HG03521 (cell line): ENCODE data around the gene SSX7.
"Not testable (repeated sequence)": the region's sequence is repeated elsewhere in the genome, so short reads cannot be mapped to it uniquely, and the experiment has no call there.

Experiments used
- ATAC-seq: cut with Tn5 transposase; IDR thresholded peaks from one replicate; pipeline ENCODE4 v1.9.1; 2021; ENCODE audit warnings: mild to moderate bottlenecking, moderate library complexity; ENCODE audit not compliant: unreplicated experiment

The SSX7 gene, protein sequence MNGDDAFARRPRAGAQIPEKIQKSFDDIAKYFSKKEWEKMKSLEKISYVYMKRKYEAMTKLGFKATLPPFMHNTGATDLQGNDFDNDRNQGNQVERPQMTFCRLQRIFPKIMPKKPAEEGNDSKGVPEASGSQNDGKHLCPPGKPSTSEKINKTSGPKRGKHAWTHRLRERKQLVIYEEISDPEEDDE

DNA sequence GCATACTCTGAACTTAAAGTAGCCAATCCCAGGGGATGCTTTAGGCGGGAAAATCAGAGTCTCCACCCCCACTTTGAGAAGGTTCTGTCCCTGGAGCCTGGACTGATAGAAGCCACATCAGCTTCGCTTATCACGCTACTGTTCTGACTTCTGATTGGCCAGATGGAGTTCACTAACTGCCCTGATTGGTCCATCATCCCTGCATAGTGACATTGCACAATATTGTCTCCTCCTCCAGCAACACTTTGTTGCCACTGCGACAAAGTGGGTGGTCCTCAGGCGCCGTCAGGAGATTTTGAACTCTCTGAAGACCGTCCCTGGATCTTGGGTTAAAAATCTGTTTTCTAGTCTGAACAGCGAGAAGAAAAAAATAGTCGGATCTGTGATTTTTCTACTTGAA is at the start of gene SSX7:
SSX7 (minus strand) TSS at position 101 of the 400 bp plus-strand sequence. CDS start 1,428 bp downstream, outside the sequence.
- ATAC-seq = not testable (repeated sequence)

DNA sequence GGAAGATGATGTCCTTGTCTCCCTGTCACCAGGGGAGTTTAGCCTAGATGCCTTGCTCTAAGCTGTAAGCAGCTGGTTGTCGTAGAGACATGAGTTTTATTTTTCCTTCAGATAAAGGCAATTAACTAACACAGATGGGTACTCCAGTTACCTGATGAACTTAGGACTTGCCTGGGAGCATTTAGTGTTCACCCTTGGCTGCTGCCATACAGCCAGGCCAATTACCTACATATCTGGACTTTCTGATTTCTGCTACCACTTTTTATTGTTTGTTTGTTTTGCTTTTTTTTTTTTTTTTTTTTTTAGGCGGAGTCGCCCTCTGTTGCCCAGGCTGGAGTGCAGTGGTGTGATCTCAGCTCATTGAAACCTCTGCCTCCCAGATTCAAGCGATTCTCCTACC is 37.3 kb upstream of the SSX7 start:
- ATAC-seq = not testable (repeated sequence)

DNA sequence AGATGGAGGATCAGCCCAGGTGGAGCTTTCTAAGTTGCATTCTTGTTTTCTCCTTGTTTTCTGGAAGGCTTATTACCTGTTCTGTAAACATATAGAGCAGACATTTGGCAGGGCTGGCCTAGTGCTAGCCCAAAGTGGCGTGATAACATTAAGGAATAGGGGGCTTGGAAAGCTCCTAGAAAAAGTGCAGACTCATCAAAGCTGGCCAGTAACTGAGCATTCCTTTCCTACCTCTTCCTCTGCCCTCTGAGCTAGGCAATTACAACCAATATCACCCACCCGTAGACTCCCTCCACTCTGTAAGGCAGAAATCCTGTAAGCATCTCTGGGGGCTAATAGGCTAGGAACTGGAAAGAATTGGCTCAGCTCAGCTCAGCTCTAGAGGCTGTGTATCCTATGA is 7.5 kb upstream of the SSX7 start:
- not testable (repeated sequence) for ATAC-seq

DNA sequence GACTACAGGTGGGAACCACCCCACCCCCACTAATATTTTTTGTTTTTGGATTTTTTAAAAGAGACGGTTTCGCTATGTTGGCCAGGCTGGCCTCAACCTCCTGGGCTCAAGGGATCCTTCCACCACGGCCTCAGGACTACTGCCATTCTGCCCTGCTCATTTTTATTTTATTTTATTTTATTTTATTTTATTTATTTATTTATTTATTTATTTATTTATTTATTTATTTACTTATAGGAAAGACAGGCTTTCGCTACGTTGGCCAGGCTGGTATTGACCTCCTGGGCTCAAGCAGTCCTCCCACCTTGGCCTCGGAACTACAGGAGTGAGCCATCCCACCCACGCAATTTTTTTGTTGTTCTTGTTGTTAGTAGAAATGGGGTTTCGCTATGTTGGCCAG is 775 bp upstream of the SSX7 start:
- not testable (repeated sequence) for ATAC-seq

DNA sequence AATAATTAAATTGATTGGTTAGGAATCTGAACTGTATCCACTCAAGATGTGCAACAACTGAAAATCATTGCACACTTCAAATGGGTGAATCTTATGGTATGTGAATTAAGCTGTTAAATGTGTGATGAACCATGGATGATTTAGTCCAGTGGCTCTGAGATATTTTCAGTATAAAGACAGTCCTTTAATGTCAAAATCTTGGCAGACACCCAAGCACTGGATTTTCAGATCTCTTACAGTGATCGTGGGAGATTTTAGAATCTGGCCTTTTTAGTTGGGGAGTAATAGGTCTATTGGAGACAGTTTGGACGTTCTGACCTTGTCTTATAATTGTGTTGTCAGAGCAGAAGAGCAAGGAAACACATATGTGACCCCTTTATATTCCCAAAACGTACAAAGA is 4.0 kb downstream of the SSX7 start:
- not testable (repeated sequence) for ATAC-seq

DNA sequence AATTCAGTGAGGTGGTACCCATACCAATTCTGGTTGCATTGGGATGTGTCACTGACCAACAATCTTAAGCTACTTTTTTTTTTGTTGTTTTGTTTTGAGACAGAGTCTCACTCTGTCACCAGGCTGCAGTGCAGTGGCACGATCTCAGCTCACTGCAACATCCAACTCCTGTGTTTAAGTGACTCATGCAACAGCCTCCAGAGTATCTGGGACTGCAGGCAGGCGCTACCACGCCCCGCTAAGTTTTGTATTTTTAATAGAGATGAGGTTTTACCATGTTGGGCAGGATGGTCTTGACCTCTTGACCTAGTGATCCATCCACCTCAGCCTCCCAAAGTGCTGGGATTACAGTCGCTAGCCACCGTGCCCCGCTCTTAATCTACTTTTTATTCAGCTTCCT is 5.7 kb downstream of the SSX7 start:
- ATAC-seq = not testable (repeated sequence)

DNA sequence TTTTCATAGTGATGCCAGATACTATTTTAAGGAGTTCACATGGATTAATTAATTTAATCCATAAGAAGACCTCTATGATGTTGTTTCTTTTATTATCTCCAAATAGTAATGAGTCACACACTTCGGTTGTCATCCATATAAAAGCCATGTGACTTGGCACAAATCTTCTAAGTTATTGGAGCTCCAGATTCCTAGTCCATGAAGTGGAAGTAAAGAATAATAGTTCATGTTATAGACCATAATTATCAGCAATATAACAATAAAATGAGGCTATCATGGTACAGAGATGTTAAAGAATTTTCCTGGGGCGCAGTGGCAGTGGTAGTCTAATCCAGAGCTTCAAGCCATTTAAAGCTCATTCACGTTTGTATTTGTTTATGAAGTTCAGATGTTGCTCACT is 26.2 kb downstream of the SSX7 start:
- ATAC-seq = not testable (repeated sequence)

DNA sequence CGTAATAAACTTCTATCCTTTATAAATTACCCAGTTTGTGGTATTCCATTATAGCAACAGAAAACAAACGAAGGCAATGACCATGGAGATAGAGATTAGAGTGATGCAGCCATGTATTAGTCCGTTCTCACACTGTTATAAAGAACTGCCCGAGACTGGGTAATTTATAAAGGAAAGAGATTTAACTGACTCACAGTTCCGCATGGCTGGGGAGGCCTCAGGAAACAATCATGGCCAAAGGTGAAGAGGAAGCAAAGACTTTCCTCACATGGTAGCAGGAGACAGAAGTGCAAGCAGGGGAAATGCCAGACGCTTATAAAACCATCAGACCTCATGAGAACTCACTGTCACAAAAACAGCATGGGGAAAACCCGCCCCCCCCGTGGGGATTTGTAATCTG is 34.0 kb downstream of the SSX7 start:
- ATAC-seq = not testable (repeated sequence)

DNA sequence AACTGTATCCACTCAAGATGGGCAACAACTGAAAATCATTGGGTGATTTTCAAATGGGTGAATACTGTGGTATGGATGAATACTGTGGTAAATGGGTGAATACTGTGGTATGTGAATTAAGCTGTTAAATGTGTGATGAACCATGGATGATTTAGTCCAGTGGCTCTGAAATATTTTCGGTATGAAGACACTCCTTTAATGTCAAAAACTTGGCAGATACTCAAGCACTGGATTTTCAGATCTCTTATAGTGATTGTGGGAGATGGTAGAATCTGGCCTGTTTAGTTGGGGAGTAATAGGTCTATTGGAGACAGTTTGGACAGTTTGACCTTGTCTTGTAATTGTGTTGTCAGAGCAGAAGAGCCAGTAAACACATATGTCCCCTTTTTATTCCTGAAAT is 45.7 kb downstream of the SSX7 start:
- ATAC-seq = no peak

DNA sequence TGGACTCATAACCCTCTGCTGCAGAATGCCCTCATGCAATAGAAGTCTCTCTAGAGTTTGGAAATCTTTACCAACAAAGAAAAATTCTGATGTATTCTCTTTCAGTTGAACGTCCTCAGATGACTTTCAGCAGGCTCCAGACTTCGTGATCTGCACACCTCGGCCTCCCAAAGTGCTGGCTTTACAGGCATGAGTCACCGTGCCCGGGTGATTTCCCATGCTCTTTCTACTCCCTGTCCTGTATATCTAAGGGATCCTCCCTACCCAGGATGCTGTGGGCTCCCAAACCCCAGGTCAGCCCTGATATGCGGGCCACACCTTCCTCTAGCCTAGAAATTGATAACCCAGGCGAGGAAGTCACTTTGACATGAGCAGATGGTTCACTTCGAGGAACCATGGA is 51.5 kb downstream of the SSX7 start:
- not testable (repeated sequence) for ATAC-seq

DNA sequence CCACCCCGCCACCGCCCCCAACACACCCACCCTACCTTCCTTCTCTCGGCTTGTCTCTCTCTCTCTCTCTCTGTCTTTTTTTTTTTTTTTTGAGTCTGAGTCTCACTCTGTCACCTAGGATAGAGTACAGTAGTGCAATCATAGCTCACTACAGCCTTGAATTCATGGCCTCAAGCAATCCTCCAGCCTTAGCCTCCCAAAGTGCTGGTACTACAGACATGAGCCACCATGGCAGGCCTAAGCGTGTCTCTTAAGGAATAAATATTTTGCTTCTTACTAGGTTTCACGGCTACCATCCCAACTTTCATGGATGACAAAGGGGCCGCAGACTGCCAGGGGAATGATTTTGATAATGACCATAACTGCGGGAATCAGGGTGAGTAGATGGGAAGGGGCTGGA is 55.8 kb downstream of the SSX7 start:
- ATAC-seq = no peak

DNA sequence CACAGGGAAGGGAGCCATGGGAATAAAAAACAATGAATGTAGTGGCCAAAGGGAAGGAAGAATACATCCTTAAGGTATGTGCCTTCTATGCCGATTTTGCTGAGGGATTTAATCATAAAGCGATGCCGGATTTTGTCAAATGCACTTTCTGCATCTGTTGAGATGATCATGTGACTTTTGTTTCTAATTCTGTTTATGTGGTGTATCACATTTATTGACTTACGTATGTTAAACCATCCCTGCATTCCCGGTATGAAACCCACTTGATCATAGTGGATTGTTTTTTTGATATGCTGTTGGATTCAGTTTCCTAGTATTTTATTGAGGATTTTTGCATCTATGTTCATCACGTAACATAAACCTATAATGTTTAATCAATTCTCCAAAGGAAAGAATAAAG is 60.0 kb downstream of the SSX7 start:
- no peak for ATAC-seq
